ENCODE results near the gene TMEM154.

GRCh38 chr4:152723236-152723635, 43.4 kb upstream of the TMEM154 start:
- TF ChIP-seq CTCF (IDR thresholded peaks at IDR 0.05; ENCODE audit: low read depth, low read length) (no peak), EZH2phosphoT487 (IDR thresholded peaks at IDR 0.05; ENCODE audit: low read depth) (no peak)
